Activated T-cell treated with anti-CD3 and anti-CD28 coated beads for 4 hours (primary cell): ENCODE data around the gene CAMK2A.
"Not testable (repeated sequence)": the region's sequence is repeated elsewhere in the genome, so short reads cannot be mapped to it uniquely, and the experiment has no call there.

Source experiments
- DNase-seq: peaks from one replicate; pipeline ENCODE4 v3.0.0-alpha.2; 2020

Gene CAMK2A

DNA sequence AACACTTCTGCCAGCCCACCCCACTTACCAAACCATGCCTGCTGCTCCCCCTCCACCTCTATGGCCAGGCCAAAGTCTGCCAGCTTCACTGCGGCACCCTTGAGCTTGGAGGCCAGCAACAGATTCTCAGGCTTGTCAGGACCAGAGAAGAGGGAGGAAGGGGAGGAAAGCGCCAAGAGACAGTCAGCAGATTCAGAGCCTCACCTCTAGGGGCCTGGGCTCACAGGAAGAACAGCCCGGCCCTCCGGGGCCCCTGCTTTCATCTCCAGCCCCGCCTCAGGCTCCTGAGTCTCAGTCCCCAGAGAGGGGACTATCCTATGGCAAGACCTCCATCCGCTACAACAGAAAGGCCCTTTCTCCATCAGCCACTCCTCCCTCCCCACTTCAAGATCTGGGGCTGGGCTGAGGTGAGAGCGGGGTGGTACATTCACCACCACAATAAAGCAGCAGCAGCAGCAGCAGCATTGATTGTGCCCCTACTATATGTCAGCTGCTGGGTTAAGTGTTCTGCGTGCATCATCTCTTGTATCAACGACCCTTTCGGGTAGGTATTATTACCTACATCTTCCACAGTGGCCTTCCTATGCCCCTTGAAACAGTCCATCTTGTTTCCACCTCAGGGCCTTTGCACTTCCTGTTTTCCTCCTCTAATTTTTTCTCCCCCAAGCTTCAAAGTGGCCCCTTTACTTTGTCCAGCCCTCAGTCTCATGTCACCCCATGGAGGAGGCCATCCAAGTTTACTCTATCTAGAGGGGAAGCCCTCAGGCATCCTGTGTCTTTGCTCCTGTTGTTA is 36.0 kb downstream of the CAMK2A start:
- no peak for DNase-seq

DNA sequence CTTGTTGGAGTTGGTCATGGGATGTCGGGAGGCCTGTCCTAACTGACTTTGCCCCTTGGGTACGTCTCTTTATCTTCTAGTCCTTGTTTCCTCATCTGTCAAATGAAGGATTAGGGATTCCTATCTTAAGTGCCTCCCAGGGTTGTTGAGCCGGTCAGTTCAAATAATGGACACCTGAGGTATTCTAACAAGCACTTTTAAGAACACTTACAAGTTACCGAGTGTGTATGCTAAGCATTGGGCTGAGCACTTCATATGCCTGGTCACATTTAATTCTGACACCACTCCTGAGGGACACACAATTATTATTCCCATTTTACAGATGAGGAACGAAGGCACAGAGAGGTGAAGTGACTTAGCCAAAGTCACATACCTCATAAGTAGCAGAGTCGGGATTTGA is 37.1 kb downstream of the CAMK2A start:
- DNase-seq: no peak

DNA sequence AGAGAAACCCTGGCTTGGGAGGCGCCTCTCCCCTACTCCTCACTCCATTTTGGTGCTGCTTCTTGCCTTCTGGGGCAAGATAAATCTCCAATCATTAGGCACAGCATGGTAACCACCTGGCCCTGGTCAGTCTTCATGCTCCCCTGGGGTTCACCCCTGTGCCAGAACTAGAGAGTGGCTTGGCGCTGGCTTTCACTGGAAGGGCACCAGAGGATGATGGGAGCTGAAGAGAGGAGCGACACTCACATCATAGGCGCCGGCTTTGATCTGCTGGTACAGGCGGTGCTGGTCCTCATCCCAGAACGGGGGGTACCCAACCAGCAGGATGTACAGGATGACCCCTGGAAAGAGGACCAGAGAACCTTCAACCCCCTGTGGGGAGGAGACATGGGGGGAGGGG is 38.1 kb downstream of the CAMK2A start:
- DNase-seq: no peak

- no peak for DNase-seq
Measured at GRCh38 chr5:150249744-150250143, 39.8 kb downstream of the CAMK2A start.

GRCh38 chr5:150248946-150249345 is 40.6 kb downstream of the CAMK2A start:
- no peak for DNase-seq

GRCh38 chr5:150248493-150248892 is 41.1 kb downstream of the CAMK2A start:
- not testable (repeated sequence) for DNase-seq

DNA sequence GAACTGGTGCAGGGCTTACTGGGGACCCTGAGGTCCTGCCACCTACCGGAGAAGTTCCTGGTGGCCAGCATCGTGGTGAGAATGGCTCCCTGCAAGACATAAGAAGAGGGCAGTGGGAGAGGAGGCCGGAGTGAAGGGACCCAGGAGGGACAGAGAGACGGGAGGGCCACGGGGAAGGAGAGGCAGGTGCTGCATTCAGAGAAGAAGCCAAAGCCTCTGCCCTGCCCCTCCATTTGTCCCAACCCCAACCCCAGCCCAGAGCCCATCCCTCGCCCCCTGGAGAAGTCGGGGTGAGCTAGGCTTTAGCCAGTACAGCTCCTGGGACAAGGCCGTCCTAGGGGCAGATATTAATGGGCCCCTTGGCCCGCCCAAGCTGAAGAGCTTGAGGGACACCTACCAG is 41.8 kb downstream of the CAMK2A start:
- DNase-seq: no peak

DNA sequence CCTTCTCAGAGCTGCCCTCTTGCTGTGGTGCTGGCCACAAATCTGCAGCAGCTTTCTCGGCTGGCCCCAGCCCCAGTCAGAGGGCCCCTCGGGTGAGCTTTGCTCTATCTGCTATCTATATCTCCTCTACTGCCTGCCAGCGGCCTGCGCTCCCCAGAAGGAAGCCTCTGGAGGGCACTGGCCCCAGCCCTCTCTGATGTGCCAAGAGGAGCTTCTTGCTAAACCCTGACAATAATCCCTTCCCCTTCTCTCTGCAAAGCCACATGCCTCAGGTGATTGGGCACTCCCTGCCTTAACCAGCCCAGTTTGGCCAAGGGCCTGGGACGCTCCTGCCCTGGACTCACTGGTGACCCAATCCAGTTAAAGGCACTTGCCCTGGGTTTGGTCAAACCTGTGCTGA is 42.7 kb downstream of the CAMK2A start:
- DNase-seq: no peak

DNA sequence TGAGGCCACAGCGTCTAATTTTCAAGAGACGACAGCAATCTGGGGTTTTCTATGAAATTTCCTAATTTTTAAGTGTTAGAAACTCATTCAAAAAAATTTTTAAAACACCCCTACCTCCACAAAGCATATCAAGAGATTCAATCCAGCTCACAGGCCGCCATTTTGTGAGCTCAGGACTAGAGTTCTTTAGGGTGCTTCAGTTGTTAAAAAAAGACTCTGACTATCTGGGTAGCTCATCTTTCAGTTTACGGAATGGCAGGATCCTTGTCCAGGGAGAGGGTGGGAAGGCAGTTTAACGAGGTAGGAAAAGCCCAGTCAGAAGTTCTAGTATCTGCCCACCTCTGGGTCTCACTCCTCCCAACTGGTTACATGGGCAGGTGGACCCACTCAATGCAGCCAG is 43.1 kb downstream of the CAMK2A start:
- no peak for DNase-seq

- DNase-seq: no peak
Measured at GRCh38 chr5:150245808-150246207, 43.8 kb downstream of the CAMK2A start.

GRCh38 chr5:150245111-150245789 is 44.3 kb downstream of the CAMK2A start:
- no peak for DNase-seq

- DNase-seq: no peak
Measured at GRCh38 chr5:150244209-150244608, 45.4 kb downstream of the CAMK2A start.

- no peak for DNase-seq
Measured at GRCh38 chr5:150243590-150243989, 46.0 kb downstream of the CAMK2A start.

DNA sequence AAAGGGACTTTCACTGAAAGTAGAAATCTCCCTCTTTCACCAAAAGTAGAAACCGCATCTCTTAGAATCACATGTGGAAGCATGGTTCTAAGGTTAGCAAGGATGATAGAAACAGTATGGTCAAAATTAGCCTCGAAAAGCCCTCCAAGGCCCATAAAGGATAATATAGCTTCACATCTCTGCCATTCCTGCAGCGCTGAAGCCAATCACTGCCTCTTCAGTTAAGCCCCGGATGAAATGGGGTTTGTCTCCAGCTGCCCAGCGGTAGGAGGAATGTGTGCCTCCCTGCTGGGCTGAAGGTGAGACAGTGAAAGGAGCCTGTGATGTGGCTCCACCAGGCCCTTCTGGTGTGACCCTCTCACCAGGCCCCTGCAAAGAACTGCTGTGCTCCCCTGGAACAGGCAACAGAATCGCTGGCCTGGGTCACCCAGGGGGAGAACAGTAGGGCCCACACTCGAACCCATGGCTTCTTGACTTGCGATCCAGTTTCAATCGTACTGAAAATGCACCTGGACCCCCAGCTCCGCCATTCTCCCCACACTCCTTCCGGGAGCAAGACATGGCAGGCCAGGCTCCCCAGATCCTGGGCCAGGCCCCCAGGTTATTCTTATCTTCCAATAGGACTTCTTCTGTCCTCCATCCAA is 47.2 kb downstream of the CAMK2A start:
- no peak for DNase-seq

- no peak for DNase-seq
Measured at GRCh38 chr5:150241298-150242160, 48.0 kb downstream of the CAMK2A start.

- no peak for DNase-seq
Measured at GRCh38 chr5:150239794-150240122, 49.8 kb downstream of the CAMK2A start.

GRCh38 chr5:150239099-150239793 is 50.3 kb downstream of the CAMK2A start:
- no peak for DNase-seq

DNA sequence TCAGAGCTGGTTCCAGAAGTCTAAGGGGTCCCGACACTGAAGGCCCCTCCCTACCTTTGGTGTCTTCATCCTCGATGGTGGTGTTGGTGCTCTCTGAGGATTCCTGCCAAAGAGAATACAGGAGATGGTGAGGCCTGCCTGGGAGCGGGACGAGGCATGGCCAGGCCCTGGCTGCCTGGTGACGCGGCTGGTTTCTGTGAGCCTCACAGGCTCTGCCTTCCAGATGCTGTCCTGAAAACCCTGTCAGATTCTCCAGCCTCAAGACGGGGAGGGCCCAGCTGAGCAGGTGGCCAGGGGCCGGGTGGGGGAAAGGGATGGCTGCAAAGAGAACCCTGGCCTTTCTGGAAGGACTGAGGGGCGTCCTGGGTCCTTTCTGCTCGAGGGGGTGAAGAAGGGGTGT is 50.9 kb downstream of the CAMK2A start:
- DNase-seq: no peak

- no peak for DNase-seq
Measured at GRCh38 chr5:150236981-150237754, 52.4 kb downstream of the CAMK2A start.

GRCh38 chr5:150236313-150236712 is 53.3 kb downstream of the CAMK2A start:
- DNase-seq: no peak

- DNase-seq: no peak
Measured at GRCh38 chr5:150235500-150235854, 54.1 kb downstream of the CAMK2A start.
